Tibial artery (tissue), 4 donors: ENCODE results near the gene FHAD1.

Experiments
- DNase-seq, 2 donors: peaks; one replicate each; pipeline ENCODE4 v3.0.0-alpha.2; 2019
- H3K27ac ChIP-seq, 2 donors: fragments of 200-600 bp; sonication (generic) in 1 of 2; 1 replicate in 1 of 2; 2 replicates in 1 of 2; pipeline ENCODE4 v1.5.1; 2018 to 2019; ENCODE audit warnings: mild to moderate bottlenecking in 1 of 2
- H3K27me3 ChIP-seq, 2 donors: fragments of 200-600 bp; sonication (generic) in 1 of 2; one replicate each; pipeline versions ENCODE4 v1.5.1 to v1.6.0; 2016 to 2019
- H3K36me3 ChIP-seq, 3 donors: fragments of 200-600 bp; sonication (generic) in 2 of 3; one replicate each; pipeline ENCODE4 v1.5.1; 2016 to 2019; ENCODE audit warnings: mild to moderate bottlenecking in 2 of 3
- H3K4me1 ChIP-seq, 4 donors: fragments of 200-600 bp; sonication (generic) in 2 of 4; 1 replicate in 3 of 4; 2 replicates in 1 of 4; pipeline ENCODE4 v1.5.1; 2016 to 2019
- H3K4me3 ChIP-seq, 2 donors: fragments of 200-600 bp; sonication (generic) in 1 of 2; 1 replicate in 1 of 2; 2 replicates in 1 of 2; pipeline ENCODE4 v1.5.1; 2018 to 2019; ENCODE audit warnings: mild to moderate bottlenecking in 2 of 2
- H3K9me3 ChIP-seq, 3 donors: fragments of 200-600 bp; sonication (generic) in 1 of 3; one replicate each; pipeline ENCODE4 v1.5.1; 2016 to 2019
- intact Hi-C: fragments of 100-400 bp; cut with DNase I; formaldehyde crosslinking; loops from one replicate; pipeline ENCODE4 v1.15.0; 2023; ENCODE audit warnings: low total_unique reads
- TF ChIP-seq, protein P1 (sequence below), 2 experiments: fragments of 200-600 bp in 1 of 2; fragments of 450-650 bp in 1 of 2; IDR thresholded peaks; one replicate each; pipeline ENCODE4 v1.5.1; 2017 to 2019; ENCODE audit warnings: antibody characterized with exemption in 2 of 2, mild to moderate bottlenecking in 1 of 2, moderate library complexity in 1 of 2

The FHAD1 gene

GRCh38 chr1:15406614-15407559, 159.9 kb downstream of the FHAD1 start:
- Histone ChIP-seq H3K27ac (peak overlapping the region; percentile 18 to 58), H3K36me3 (no peaks in the 10 kb centered on the region), H3K9me3 (no peaks in the 10 kb centered on the region), H3K27me3 (no peaks in the 10 kb centered on the region), H3K4me3 (no peak overlapping the region), H3K4me1 (peaks cover 0 to 42% (median 35%) of the 10 kb centered on the region in 4 donors)
- TF ChIP-seq, protein P1, sequence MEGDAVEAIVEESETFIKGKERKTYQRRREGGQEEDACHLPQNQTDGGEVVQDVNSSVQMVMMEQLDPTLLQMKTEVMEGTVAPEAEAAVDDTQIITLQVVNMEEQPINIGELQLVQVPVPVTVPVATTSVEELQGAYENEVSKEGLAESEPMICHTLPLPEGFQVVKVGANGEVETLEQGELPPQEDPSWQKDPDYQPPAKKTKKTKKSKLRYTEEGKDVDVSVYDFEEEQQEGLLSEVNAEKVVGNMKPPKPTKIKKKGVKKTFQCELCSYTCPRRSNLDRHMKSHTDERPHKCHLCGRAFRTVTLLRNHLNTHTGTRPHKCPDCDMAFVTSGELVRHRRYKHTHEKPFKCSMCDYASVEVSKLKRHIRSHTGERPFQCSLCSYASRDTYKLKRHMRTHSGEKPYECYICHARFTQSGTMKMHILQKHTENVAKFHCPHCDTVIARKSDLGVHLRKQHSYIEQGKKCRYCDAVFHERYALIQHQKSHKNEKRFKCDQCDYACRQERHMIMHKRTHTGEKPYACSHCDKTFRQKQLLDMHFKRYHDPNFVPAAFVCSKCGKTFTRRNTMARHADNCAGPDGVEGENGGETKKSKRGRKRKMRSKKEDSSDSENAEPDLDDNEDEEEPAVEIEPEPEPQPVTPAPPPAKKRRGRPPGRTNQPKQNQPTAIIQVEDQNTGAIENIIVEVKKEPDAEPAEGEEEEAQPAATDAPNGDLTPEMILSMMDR (IDR thresholded peaks at IDR 0.05): no peak
- peak; percentile 69 to 80 for DNase-seq
- intact Hi-C loops: no loop called here

- TF ChIP-seq, protein P1 (IDR thresholded peaks at IDR 0.05): no peak
- Histone ChIP-seq H3K9me3 (no peaks in the 10 kb centered on the region), H3K4me3 (no peak overlapping the region), H3K4me1 (peaks cover 0 to 46% (median 39%) of the 10 kb centered on the region in 4 donors), H3K36me3 (no peaks in the 10 kb centered on the region), H3K27me3 (no peaks in the 10 kb centered on the region), H3K27ac (peak overlapping the region in 1 of 2 donors; percentile 58)
- DNase-seq: no peak
- intact Hi-C loops: no loop called here
Observed at GRCh38 chr1:15407580-15407979, 160.6 kb downstream of the FHAD1 start.

DNA sequence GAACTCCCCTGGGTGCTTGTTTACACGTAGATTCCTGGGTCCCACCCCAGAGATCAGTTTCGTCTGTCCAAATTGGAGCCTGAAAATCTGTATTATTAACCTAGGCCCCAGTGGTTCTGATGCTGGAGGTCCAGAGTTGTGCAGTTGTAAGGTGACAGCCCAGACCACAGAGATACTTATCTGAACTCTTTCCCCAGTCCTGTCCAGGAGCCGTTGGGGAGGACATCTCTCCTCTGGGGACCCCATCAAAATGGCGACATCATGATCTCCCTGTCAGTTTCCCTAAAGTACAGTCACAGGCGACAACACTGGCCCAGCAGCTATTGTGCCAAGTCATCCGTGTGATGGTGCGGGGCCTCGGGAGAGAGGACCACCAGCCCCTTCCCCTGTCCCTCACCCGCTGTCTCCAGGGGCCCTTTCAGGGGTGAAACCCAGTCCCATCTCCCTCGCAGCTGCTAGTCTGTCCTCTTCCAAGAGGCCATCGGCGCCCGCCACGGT, 161.9 kb downstream of the FHAD1 start:
- Histone ChIP-seq H3K9me3 (no peaks in the 10 kb centered on the region), H3K4me3 (peak overlapping the region; percentile 73 to 76), H3K36me3 (peaks cover 0 to 3% (median 1%) of the 10 kb centered on the region in 3 donors), H3K27me3 (no peaks in the 10 kb centered on the region), H3K4me1 (peaks cover 0 to 51% (median 41%) of the 10 kb centered on the region in 4 donors), H3K27ac (peak overlapping the region; percentile 71 to 79)
- TF ChIP-seq, protein P1 (IDR thresholded peaks at IDR 0.05): no peak
- intact Hi-C loops: no loop called here
- DNase-seq: no peak

- peaks cover 0 to 9% (median 6%) of the 10 kb centered on the region in 3 donors for H3K36me3 ChIP-seq
- no peaks in the 10 kb centered on the region for H3K27me3 ChIP-seq
- peak within 1 kb of the TSS; percentile 71 to 79 for H3K27ac ChIP-seq
- TF ChIP-seq, protein P1 (IDR thresholded peaks at IDR 0.05): no peak
- peak; percentile 89 for DNase-seq
- peak within 1 kb of the TSS; percentile 73 to 76 for H3K4me3 ChIP-seq
- peaks cover 0 to 51% (median 41%) of the 10 kb centered on the region in 4 donors for H3K4me1 ChIP-seq
- no peaks in the 10 kb centered on the region for H3K9me3 ChIP-seq
- intact Hi-C loops: loop anchor here (5.0 kb wide), 1 partner anchor 82 kb away; no protein-coding TSS in a partner anchor
Observed at GRCh38 chr1:15409388-15410222, 162.6 kb downstream of the FHAD1 start, which contains the start of gene EFHD2. Gene EFHD2 (plus strand): TSS chr1:15409888. CDS start chr1:15409972, 84 bp downstream.

- H3K4me3 ChIP-seq: peak overlapping the region; percentile 73 to 76
- TF ChIP-seq, protein P1 (IDR thresholded peaks at IDR 0.05): no peak
- no peaks in the 10 kb centered on the region for H3K9me3 ChIP-seq
- H3K36me3 ChIP-seq: peaks cover 0 to 9% (median 6%) of the 10 kb centered on the region in 3 donors
- intact Hi-C loops: loop anchor here (5.0 kb wide), 1 partner anchor 83 kb away; no protein-coding TSS in a partner anchor
- no peaks in the 10 kb centered on the region for H3K27me3 ChIP-seq
- peaks cover 0 to 51% (median 41%) of the 10 kb centered on the region in 4 donors for H3K4me1 ChIP-seq
- DNase-seq: no peak
- peak overlapping the region; percentile 71 to 79 for H3K27ac ChIP-seq
Observed at GRCh38 chr1:15410223-15410883, 163.3 kb downstream of the FHAD1 start.
